ENCODE measurements around the gene LPP. TPM values are rescaled to one million over a fixed set of nuclear protein-coding genes. Genes with fewer than 3 reads are reported as not detected.

The LPP gene
- total RNA-seq, 2 donors from 2014 or later = 1,568 to 1,607 TPM

DNA sequence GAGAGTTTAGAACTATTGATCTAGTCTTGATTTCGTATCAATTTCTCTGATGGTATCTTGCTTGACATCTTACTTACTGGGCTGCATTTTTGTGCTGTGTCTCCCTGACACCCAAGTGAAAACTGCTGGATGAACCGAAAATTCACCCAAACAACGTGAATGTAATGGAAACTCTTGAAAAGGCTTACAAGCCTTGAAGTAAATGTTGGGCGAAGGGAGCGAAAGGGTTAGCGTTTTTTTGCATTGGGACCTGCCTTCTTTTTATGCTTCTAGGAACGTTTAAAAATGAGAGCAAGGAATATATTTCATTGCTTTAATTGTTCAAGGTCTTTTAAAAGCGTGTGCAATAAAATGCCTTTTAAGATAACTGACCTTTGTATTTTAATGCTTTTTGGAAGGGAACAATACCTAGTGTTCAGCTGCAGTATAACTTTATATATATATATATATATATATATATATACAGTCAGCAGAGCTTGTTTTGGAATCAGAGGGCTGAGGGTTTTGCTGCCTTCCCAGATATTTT, 94.1 kb downstream of the LPP start:
- no peak for ATAC-seq (ENCODE audit: insufficient number of reproducible peaks, low FRiP score, low read depth)
- H3K4me1 ChIP-seq (ENCODE audit: control insufficient read depth in 1 of 2, low read depth in 2 of 2) = peaks cover 17 to 59% of the 10 kb centered on the region in 2 donors
- H3K9me3 ChIP-seq = no peaks in the 10 kb centered on the region
- no peak for DNase-seq (ENCODE audit: low spot score)
- H3K36me3 ChIP-seq = no peaks in the 10 kb centered on the region
- H3K4me3 ChIP-seq = no peak overlapping the region
- no peaks in the 10 kb centered on the region for H3K27me3 ChIP-seq (replicated peaks; ENCODE audit: insufficient read depth)
- H3K27ac ChIP-seq = peak overlapping the region in 1 of 2 donors; percentile 43
- no peak for TF ChIP-seq CTCF (IDR thresholded peaks at IDR 0.05)

DNA sequence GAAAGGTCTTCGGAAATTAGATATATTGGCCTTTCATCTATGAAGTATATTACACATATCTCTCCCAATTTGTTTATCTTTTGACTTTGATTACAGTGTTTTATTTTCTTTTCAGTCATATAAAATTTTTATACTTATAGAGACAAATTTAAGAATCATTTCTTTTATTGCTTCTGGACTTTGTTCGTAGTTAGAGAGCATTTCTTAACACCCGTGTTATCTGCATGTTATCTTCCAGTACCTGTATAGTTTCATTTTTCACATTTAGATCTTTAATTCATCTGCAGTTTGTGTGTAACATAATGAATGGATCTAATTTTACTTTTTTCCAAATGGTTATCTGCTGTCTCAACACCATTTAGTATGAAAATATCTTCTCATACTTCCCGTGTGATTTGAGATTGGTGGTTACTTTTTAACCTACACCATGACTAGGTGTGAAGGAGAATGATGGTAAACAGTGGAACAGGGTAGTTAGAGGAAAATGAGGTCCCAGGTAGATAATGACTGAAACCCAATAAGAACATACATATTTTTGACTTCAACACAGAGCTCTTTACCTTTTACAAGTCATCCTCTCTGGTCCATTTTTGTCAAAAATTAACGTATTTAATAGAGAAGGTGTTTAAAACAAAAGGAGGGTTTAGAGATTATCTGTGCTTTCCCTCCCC, 99.3 kb downstream of the LPP start:
- H3K4me1 ChIP-seq (ENCODE audit: control insufficient read depth in 1 of 2, low read depth in 2 of 2) = peaks cover 23 to 64% of the 10 kb centered on the region in 2 donors
- peak overlapping the region; percentile 39 to 71 for H3K27ac ChIP-seq
- H3K9me3 ChIP-seq = no peaks in the 10 kb centered on the region
- DNase-seq (ENCODE audit: low spot score) (no peak), ATAC-seq (ENCODE audit: insufficient number of reproducible peaks, low FRiP score, low read depth) (no peak)
- H3K4me3 ChIP-seq = no peak overlapping the region
- no peaks in the 10 kb centered on the region for H3K27me3 ChIP-seq (replicated peaks; ENCODE audit: insufficient read depth)
- no peaks in the 10 kb centered on the region for H3K36me3 ChIP-seq
- TF ChIP-seq CTCF (IDR thresholded peaks at IDR 0.05) = no peak

- Histone ChIP-seq H3K9me3 (no peaks in the 10 kb centered on the region), H3K27me3 (replicated peaks; ENCODE audit: insufficient read depth) (no peaks in the 10 kb centered on the region), H3K4me3 (no peak overlapping the region), H3K36me3 (no peaks in the 10 kb centered on the region), H3K27ac (peak overlapping the region; percentile 39 to 71), H3K4me1 (ENCODE audit: control insufficient read depth in 1 of 2, low read depth in 2 of 2) (peaks cover 24 to 64% of the 10 kb centered on the region in 2 donors)
- DNase-seq (ENCODE audit: low spot score) (no peak), ATAC-seq (ENCODE audit: insufficient number of reproducible peaks, low FRiP score, low read depth) (no peak)
- no peak for TF ChIP-seq CTCF (IDR thresholded peaks at IDR 0.05)
Observed at GRCh38 chr3:188253800-188254452, 100.0 kb downstream of the LPP start.

GRCh38 chr3:188254520-188255070, 100.6 kb downstream of the LPP start:
- Histone ChIP-seq H3K36me3 (no peaks in the 10 kb centered on the region), H3K9me3 (no peaks in the 10 kb centered on the region), H3K27me3 (replicated peaks; ENCODE audit: insufficient read depth) (no peaks in the 10 kb centered on the region), H3K4me3 (no peak overlapping the region), H3K4me1 (ENCODE audit: control insufficient read depth in 1 of 2, low read depth in 2 of 2) (peaks cover 26 to 67% of the 10 kb centered on the region in 2 donors), H3K27ac (peak overlapping the region; percentile 39 to 71)
- no peak for TF ChIP-seq CTCF (IDR thresholded peaks at IDR 0.05)
- no peak for DNase-seq (ENCODE audit: low spot score)
- no peak for ATAC-seq (ENCODE audit: insufficient number of reproducible peaks, low FRiP score, low read depth)

GRCh38 chr3:188255190-188255589, 101.2 kb downstream of the LPP start:
- peaks cover 28 to 71% of the 10 kb centered on the region in 2 donors for H3K4me1 ChIP-seq (ENCODE audit: control insufficient read depth in 1 of 2, low read depth in 2 of 2)
- peak overlapping the region; percentile 39 to 71 for H3K27ac ChIP-seq
- H3K36me3 ChIP-seq = no peaks in the 10 kb centered on the region
- H3K4me3 ChIP-seq = no peak overlapping the region
- TF ChIP-seq CTCF (IDR thresholded peaks at IDR 0.05) = no peak
- no peak for DNase-seq (ENCODE audit: low spot score)
- H3K27me3 ChIP-seq (replicated peaks; ENCODE audit: insufficient read depth) = no peaks in the 10 kb centered on the region
- no peaks in the 10 kb centered on the region for H3K9me3 ChIP-seq
- no peak for ATAC-seq (ENCODE audit: insufficient number of reproducible peaks, low FRiP score, low read depth)
